C4-2B (cell line): ENCODE data around the gene RSPO3.

Source experiments
- H3K27ac ChIP-seq: fragments of 450-650 bp; 2 replicates; pipeline ENCODE4 v1.5.1; 2017
- CTCF ChIP-seq: fragments of 450-650 bp; conservative IDR thresholded peaks from 2 replicates; pipeline ENCODE4 v1.5.1; 2017; ENCODE audit warnings: mild to moderate bottlenecking
- ZFX ChIP-seq: fragments of 450-650 bp; IDR thresholded peaks from 2 replicates; pipeline ENCODE4 v1.6.1; 2017

The RSPO3 gene

GRCh38 chr6:127178746-127179145, 60.3 kb downstream of the RSPO3 start:
- no peak overlapping the region for H3K27ac ChIP-seq
- TF ChIP-seq ZFX, result no peak
- no peak for TF ChIP-seq CTCF

- TF ChIP-seq ZFX, result no peak
- TF ChIP-seq CTCF, result no peak
Observed at GRCh38 chr6:127180426-127180825, 62.0 kb downstream of the RSPO3 start.

GRCh38 chr6:127182501-127182900, 64.0 kb downstream of the RSPO3 start:
- no peak overlapping the region for H3K27ac ChIP-seq
- TF ChIP-seq ZFX (no peak), CTCF (no peak)

More at GRCh38 chr6:127180426-127180825, 62.0 kb downstream of the RSPO3 start:
- H3K27ac ChIP-seq, result no peak overlapping the region

- TF ChIP-seq ZFX (no peak), CTCF (no peak)
- no peak overlapping the region for H3K27ac ChIP-seq
Observed at GRCh38 chr6:127185437-127185995, 67.0 kb downstream of the RSPO3 start.

GRCh38 chr6:127186889-127187288, 68.4 kb downstream of the RSPO3 start:
- H3K27ac ChIP-seq, result no peak overlapping the region
- TF ChIP-seq ZFX (no peak), CTCF (peak; percentile 68)

- TF ChIP-seq ZFX (no peak), CTCF (no peak)
- H3K27ac ChIP-seq, result no peak overlapping the region
Observed at GRCh38 chr6:127188744-127189143, 70.3 kb downstream of the RSPO3 start.

GRCh38 chr6:127190552-127190951, 72.1 kb downstream of the RSPO3 start:
- TF ChIP-seq CTCF, result peak; percentile 76
- no peak for TF ChIP-seq ZFX
- H3K27ac ChIP-seq, result no peak overlapping the region
